GM23248 (cell line): ENCODE data around the gene GORASP1.

Experiments used
- EZH2 ChIP-seq: fragments of 200-600 bp; sonication (generic); IDR thresholded peaks from 2 replicates; pipeline ENCODE4 v1.6.1; 2018; ENCODE audit warnings: antibody characterized with exemption, mild to moderate bottlenecking; ENCODE audit not compliant: insufficient read depth, poor library complexity, severe bottlenecking
- EZH2phosphoT487 ChIP-seq: fragments of 200-600 bp; sonication (generic); IDR thresholded peaks from 2 replicates; pipeline ENCODE4 v1.6.1; 2018; ENCODE audit warnings: antibody characterized with exemption, moderate library complexity, mild to moderate bottlenecking, low read depth; ENCODE audit not compliant: insufficient read depth

GRCh38 chr3:39143051-39143885 lies 35.8 kb upstream of the GORASP1 start:
- TF ChIP-seq EZH2 (no peak), EZH2phosphoT487 (no peak)
